Hepatocyte (in vitro differentiated cells): ENCODE results near the gene TBX3. TPM values are rescaled to one million over a fixed set of nuclear protein-coding genes. Genes with fewer than 3 reads are reported as not detected.

Experiments
- DNase-seq: peaks from one replicate; pipeline ENCODE4 v3.0.0-alpha.2; 2016; ENCODE audit warnings: low spot score
- H2AFZ ChIP-seq: fragments of 200-600 bp; sonication (generic); 2 replicates; pipeline ENCODE4 v1.6.0; 2016; ENCODE audit warnings: antibody characterized with exemption, mild to moderate bottlenecking
- H3K27ac ChIP-seq: fragments of 200-600 bp; sonication (generic); 2 replicates; pipeline ENCODE4 v1.5.1; 2016; ENCODE audit warnings: mild to moderate bottlenecking
- H3K27me3 ChIP-seq: fragments of 200-600 bp; sonication (generic); 2 replicates; pipeline ENCODE4 v1.6.1; 2016
- H3K36me3 ChIP-seq: fragments of 200-600 bp; sonication (generic); replicated peaks from 2 replicates; pipeline ENCODE4 v1.5.1; 2016; ENCODE audit warnings: low read depth; ENCODE audit not compliant: insufficient read depth
- H3K4me1 ChIP-seq: fragments of 200-600 bp; sonication (generic); 2 replicates; pipeline ENCODE4 v1.5.1; 2016; ENCODE audit warnings: mild to moderate bottlenecking, moderate library complexity; ENCODE audit not compliant: insufficient read depth
- H3K4me2 ChIP-seq: fragments of 200-600 bp; sonication (generic); 2 replicates; pipeline ENCODE4 v1.6.0; 2016
- H3K4me3 ChIP-seq: fragments of 200-600 bp; sonication (generic); 2 replicates; pipeline ENCODE4 v1.5.1; 2016; ENCODE audit warnings: mild to moderate bottlenecking
- H3K79me2 ChIP-seq: fragments of 200-600 bp; sonication (generic); 2 replicates; pipeline ENCODE4 v1.6.0; 2017; ENCODE audit warnings: mild to moderate bottlenecking
- H3K9me2 ChIP-seq: fragments of 200-600 bp; sonication (generic); replicated peaks from 2 replicates; pipeline ENCODE4 v1.6.0; 2017; ENCODE audit warnings: mild to moderate bottlenecking; ENCODE audit not compliant: insufficient read depth
- H3K9me3 ChIP-seq: fragments of 200-600 bp; sonication (generic); 2 replicates; pipeline ENCODE4 v1.5.1; 2016; ENCODE audit warnings: low read depth, mild to moderate bottlenecking
- H4K20me1 ChIP-seq: fragments of 200-600 bp; sonication (generic); 2 replicates; pipeline ENCODE4 v1.6.0; 2016; ENCODE audit warnings: mild to moderate bottlenecking; ENCODE audit not compliant: insufficient read depth, poor library complexity, severe bottlenecking
- EZH2 ChIP-seq: fragments of 200-600 bp; sonication (generic); IDR thresholded peaks from 2 replicates; pipeline ENCODE4 v1.6.1; 2016; ENCODE audit warnings: antibody characterized with exemption, mild to moderate bottlenecking, borderline replicate concordance
- EZH2phosphoT487 ChIP-seq: fragments of 200-600 bp; sonication (generic); IDR thresholded peaks from one replicate; pipeline ENCODE4 v1.6.1; 2018; ENCODE audit warnings: antibody characterized with exemption, mild to moderate bottlenecking, low read depth, moderate library complexity; ENCODE audit not compliant: unreplicated experiment, severe bottlenecking
- WGBS: methylation state at CpG from one replicate; pipeline ENCODE4 v1.1.6; 2016; ENCODE audit warnings: low lambda C conversion rate; ENCODE audit errors: missing lambda C conversion rate; 5-methylcytosine and 5-hydroxymethylcytosine counted together
- polyA plus RNA-seq: library from polyadenylated mRNA; unstranded; fragments of >200 nt; fragmentation: Nextera tagmentation; extraction: Ambion mirVana; gene quantifications from 2 replicates; pipeline ENCODE4 v1.2.1, GENCODE V29; 2016
- total RNA-seq: library from RNA; depleted of rRNA; stranded (reverse); fragments of >200 nt; gene quantifications from 2 replicates; pipeline ENCODE4 v1.2.3, GENCODE V29; 2014
- TF ChIP-seq, protein P1 (sequence below): fragments of 200-600 bp; sonication (generic); IDR thresholded peaks from 2 replicates; pipeline ENCODE4 v1.5.1; 2016; ENCODE audit warnings: antibody characterized with exemption, mild to moderate bottlenecking; ENCODE audit not compliant: poor library complexity

Gene TBX3
- total and polyA plus RNA-seq, 2 experiments from 2014 or later: 109 to 133 TPM

DNA sequence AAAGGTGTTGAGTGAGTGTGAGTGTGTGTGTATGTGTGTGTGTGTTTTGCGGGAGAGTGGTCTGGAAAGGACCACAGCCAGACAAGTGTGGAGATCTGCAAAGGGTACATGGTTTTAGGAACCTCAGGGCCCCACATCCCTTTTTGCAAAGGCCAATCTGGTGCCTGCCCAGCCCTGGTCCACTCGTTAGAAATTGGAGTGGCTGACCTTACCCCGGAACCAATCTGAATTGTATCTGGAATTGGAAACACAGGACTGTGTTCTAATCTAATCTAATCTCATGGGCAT is 11.3 kb upstream of the TBX3 start:
- H3K27me3 ChIP-seq: peaks cover 39% of the 10 kb centered on the region
- H3K27ac ChIP-seq: peak overlapping the region; percentile 97
- H3K9me2 ChIP-seq: no peaks in the 10 kb centered on the region
- H3K4me1 ChIP-seq: peaks cover 62% of the 10 kb centered on the region
- peaks cover 82% of the 10 kb centered on the region for H3K79me2 ChIP-seq
- no peak overlapping the region for H2AFZ ChIP-seq
- no peak for DNase-seq
- H4K20me1 ChIP-seq: no peaks in the 10 kb centered on the region
- WGBS: 41% methylated on average over 3 of the region's 3 CpGs
- TF ChIP-seq EZH2 (no peak), EZH2phosphoT487 (no peak)
- TF ChIP-seq, protein P1, sequence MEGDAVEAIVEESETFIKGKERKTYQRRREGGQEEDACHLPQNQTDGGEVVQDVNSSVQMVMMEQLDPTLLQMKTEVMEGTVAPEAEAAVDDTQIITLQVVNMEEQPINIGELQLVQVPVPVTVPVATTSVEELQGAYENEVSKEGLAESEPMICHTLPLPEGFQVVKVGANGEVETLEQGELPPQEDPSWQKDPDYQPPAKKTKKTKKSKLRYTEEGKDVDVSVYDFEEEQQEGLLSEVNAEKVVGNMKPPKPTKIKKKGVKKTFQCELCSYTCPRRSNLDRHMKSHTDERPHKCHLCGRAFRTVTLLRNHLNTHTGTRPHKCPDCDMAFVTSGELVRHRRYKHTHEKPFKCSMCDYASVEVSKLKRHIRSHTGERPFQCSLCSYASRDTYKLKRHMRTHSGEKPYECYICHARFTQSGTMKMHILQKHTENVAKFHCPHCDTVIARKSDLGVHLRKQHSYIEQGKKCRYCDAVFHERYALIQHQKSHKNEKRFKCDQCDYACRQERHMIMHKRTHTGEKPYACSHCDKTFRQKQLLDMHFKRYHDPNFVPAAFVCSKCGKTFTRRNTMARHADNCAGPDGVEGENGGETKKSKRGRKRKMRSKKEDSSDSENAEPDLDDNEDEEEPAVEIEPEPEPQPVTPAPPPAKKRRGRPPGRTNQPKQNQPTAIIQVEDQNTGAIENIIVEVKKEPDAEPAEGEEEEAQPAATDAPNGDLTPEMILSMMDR: no peak
- H3K9me3 ChIP-seq: no peaks in the 10 kb centered on the region
- peak overlapping the region; percentile 88 for H3K4me2 ChIP-seq
- no peak overlapping the region for H3K4me3 ChIP-seq
- H3K36me3 ChIP-seq: no peaks in the 10 kb centered on the region

DNA sequence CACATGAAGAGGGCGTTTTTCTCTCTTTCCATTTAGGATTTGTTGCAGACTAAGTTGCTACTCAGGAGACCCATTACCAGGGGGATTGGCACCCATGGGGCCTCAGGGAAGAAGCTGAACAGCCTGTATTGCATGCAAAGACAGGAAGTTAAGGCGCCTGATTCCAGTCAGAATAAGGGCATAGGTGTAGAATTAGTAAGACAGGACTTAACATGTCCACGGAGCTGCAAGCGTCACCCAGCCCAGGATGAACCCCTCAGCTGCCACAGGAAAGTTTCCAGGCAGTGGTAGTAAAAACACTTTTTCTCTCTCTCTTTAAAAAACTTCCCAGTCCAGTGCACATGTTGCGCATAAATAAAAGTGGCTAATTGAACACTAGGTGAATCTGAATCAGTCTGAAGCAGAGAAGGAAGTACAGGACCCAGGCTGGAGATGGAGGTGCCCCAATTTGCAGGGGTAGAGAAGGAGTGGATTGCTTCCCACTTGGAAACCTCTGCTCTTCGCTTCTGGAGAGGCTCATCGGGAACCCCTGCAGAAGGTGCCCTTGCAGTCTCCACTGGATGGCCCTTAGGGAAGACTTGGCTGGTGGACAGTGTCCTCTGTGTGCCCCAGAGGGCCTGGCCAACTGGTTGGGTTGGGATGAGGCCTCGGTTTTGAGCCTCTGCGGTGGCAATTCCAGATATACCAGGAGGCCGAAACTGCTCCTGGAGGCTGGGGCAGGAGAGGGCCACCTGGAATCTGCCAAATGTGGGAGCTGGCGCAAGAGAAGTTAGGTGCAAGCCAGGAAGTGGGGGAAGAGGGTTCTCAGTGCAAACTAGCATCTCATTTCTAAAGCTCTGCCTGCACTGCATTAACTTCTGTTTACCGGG is 10.7 kb upstream of the TBX3 start:
- Histone ChIP-seq H3K9me2 (no peaks in the 10 kb centered on the region), H3K4me2 (peak overlapping the region; percentile 88), H3K4me3 (peak overlapping the region; percentile 2), H3K4me1 (peaks cover 62% of the 10 kb centered on the region), H3K27me3 (peaks cover 37% of the 10 kb centered on the region), H2AFZ (no peak overlapping the region), H4K20me1 (no peaks in the 10 kb centered on the region), H3K27ac (peak overlapping the region; percentile 97), H3K36me3 (no peaks in the 10 kb centered on the region), H3K9me3 (no peaks in the 10 kb centered on the region), H3K79me2 (peaks cover 85% of the 10 kb centered on the region)
- 48% methylated on average over 12 of the region's 12 CpGs for WGBS
- TF ChIP-seq EZH2phosphoT487: no peak
- TF ChIP-seq EZH2: no peak
- TF ChIP-seq, protein P1: no peak
- no peak for DNase-seq

DNA sequence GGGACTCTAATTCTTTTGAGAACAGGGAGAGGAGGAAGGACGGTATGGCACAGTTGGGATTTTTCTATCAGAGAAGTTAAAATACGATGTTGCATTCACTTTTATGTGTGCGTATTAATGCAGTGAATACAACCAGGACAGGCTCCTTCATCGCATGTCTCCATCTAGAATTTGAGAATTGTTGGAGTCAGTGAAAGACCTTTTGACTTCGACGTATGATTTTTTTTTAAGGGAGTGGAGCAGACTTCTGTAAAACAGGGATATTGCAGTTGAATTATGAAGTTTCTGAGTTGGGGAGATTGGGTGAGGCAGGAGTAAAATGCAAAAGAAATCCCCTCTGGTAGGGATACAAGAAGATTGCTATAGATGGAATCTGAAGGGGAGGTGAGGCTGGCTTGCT is 9.6 kb upstream of the TBX3 start:
- no peak for TF ChIP-seq EZH2
- no peak for TF ChIP-seq EZH2phosphoT487
- TF ChIP-seq, protein P1: no peak
- DNase-seq: no peak
- Histone ChIP-seq H3K27ac (peak overlapping the region; percentile 97), H2AFZ (no peak overlapping the region), H3K4me2 (peak overlapping the region; percentile 88), H4K20me1 (no peaks in the 10 kb centered on the region), H3K9me2 (no peaks in the 10 kb centered on the region), H3K4me1 (peaks cover 63% of the 10 kb centered on the region), H3K79me2 (peaks cover 86% of the 10 kb centered on the region), H3K4me3 (peak overlapping the region; percentile 26), H3K9me3 (no peaks in the 10 kb centered on the region), H3K36me3 (no peaks in the 10 kb centered on the region), H3K27me3 (peaks cover 30% of the 10 kb centered on the region)
- 38% methylated on average over 6 of the region's 6 CpGs for WGBS
